Mesothelial cell of epicardium (in vitro differentiated cells): ENCODE results near the gene CAMKMT. TPM values are rescaled to one million over a fixed set of nuclear protein-coding genes. Genes with fewer than 3 reads are reported as not detected.

Source experiments
- DNase-seq, 2 experiments: peaks; one replicate each; pipeline ENCODE4 v3.0.0; 2021; ENCODE audit warnings: low spot score in 2 of 2; ENCODE audit not compliant: unreplicated experiment in 2 of 2
- H3K27ac Mint-ChIP-seq: 2 replicates; pipeline ENCODE4 v1.8.0; 2021; ENCODE audit warnings: mixed read lengths
- H3K27me3 Mint-ChIP-seq: 2 replicates; pipeline ENCODE4 v1.8.0; 2021; ENCODE audit warnings: low read depth, mixed read lengths
- H3K36me3 Mint-ChIP-seq: 2 replicates; pipeline ENCODE4 v1.8.0; 2021; ENCODE audit warnings: mixed read lengths
- H3K4me1 Mint-ChIP-seq: 2 replicates; pipeline ENCODE4 v1.8.0; 2021; ENCODE audit warnings: mixed read lengths
- H3K4me3 Mint-ChIP-seq: 2 replicates; pipeline ENCODE4 v1.8.0; 2021; ENCODE audit warnings: mild to moderate bottlenecking, moderate library complexity, mixed read lengths
- H3K9me3 Mint-ChIP-seq: 2 replicates; pipeline ENCODE4 v1.8.0; 2021; ENCODE audit warnings: mixed read lengths
- total RNA-seq: library from RNA; stranded (reverse); gene quantifications from 3 replicates; pipeline ENCODE4 v1.2.1, GENCODE V29; 2021
- TF ChIP-seq, protein P1 (sequence below): fragments of 200-600 bp; sonication (generic); IDR thresholded peaks from one replicate; pipeline ENCODE4 v1.5.0; 2021; ENCODE audit warnings: antibody characterized with exemption; ENCODE audit not compliant: unreplicated experiment

Gene CAMKMT
- total RNA-seq, 1 donor from 2014 or later, result 8.3 TPM

DNA sequence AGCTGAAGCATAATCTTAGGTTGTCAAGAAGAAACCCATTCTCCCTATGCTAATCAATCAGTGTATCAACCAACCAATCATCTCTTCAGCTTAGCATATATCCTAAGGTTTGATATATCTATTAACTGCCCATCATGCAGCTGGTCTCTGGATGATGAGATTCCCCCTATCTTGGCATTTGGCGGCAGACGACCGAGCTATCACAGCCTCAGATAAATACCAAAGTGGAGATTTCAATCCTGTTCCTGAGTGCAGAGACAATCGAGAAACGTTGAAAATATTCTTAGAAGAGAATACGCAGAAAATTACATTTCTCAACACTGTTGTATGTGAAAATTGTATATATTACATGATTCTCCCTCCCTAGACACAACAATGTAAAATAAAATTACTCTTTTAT, 320.7 kb downstream of the CAMKMT start:
- no peak overlapping the region for H3K4me3 Mint-ChIP-seq
- no peak for DNase-seq
- peaks cover 29% of the 10 kb centered on the region for H3K4me1 Mint-ChIP-seq
- TF ChIP-seq, protein P1, sequence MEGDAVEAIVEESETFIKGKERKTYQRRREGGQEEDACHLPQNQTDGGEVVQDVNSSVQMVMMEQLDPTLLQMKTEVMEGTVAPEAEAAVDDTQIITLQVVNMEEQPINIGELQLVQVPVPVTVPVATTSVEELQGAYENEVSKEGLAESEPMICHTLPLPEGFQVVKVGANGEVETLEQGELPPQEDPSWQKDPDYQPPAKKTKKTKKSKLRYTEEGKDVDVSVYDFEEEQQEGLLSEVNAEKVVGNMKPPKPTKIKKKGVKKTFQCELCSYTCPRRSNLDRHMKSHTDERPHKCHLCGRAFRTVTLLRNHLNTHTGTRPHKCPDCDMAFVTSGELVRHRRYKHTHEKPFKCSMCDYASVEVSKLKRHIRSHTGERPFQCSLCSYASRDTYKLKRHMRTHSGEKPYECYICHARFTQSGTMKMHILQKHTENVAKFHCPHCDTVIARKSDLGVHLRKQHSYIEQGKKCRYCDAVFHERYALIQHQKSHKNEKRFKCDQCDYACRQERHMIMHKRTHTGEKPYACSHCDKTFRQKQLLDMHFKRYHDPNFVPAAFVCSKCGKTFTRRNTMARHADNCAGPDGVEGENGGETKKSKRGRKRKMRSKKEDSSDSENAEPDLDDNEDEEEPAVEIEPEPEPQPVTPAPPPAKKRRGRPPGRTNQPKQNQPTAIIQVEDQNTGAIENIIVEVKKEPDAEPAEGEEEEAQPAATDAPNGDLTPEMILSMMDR, result no peak
- H3K27me3 Mint-ChIP-seq, result peaks cover 15% of the 10 kb centered on the region
- no peak overlapping the region for H3K27ac Mint-ChIP-seq
- H3K9me3 Mint-ChIP-seq, result no peaks in the 10 kb centered on the region
- H3K36me3 Mint-ChIP-seq, result no peaks in the 10 kb centered on the region

- H3K4me3 Mint-ChIP-seq, result no peak overlapping the region
- no peak overlapping the region for H3K27ac Mint-ChIP-seq
- peaks cover 5% of the 10 kb centered on the region for H3K27me3 Mint-ChIP-seq
- H3K9me3 Mint-ChIP-seq, result no peaks in the 10 kb centered on the region
- TF ChIP-seq, protein P1, result no peak
- H3K36me3 Mint-ChIP-seq, result no peaks in the 10 kb centered on the region
- no peak for DNase-seq
- peaks cover 29% of the 10 kb centered on the region for H3K4me1 Mint-ChIP-seq
Measured at GRCh38 chr2:44684559-44684958, 322.8 kb downstream of the CAMKMT start.

DNA sequence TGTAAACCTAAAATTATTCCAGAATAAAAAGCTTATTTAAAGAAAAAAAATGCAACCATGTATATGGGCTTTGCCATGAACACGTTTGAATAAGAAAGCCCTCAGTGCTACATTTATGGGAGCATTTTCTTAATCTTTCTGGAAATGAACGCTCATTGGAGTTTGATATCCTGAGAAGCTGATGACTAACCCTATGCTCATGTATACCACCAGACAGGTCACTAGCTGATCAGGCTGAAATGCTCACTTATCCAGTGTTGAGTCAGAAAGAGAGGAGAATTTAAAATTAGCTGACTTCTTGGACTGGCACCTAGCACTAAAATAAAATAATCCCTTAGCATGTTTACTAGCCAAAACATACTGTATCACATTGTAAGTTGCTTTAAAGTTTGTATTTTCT, 324.8 kb downstream of the CAMKMT start:
- DNase-seq, result no peak
- no peak overlapping the region for H3K4me3 Mint-ChIP-seq
- TF ChIP-seq, protein P1, result no peak
- no peaks in the 10 kb centered on the region for H3K36me3 Mint-ChIP-seq
- no peaks in the 10 kb centered on the region for H3K27me3 Mint-ChIP-seq
- peaks cover 15% of the 10 kb centered on the region for H3K4me1 Mint-ChIP-seq
- H3K27ac Mint-ChIP-seq, result no peak overlapping the region
- H3K9me3 Mint-ChIP-seq, result no peaks in the 10 kb centered on the region

- Mint-ChIP-seq H3K27ac (no peak overlapping the region), H3K36me3 (no peaks in the 10 kb centered on the region), H3K9me3 (no peaks in the 10 kb centered on the region), H3K4me1 (peaks cover 2% of the 10 kb centered on the region), H3K4me3 (no peak overlapping the region), H3K27me3 (no peaks in the 10 kb centered on the region)
- no peak for DNase-seq
- TF ChIP-seq, protein P1, result no peak
Measured at GRCh38 chr2:44687686-44688455, 326.1 kb downstream of the CAMKMT start.

GRCh38 chr2:44688456-44689124, 326.8 kb downstream of the CAMKMT start:
- H3K27me3 Mint-ChIP-seq, result no peaks in the 10 kb centered on the region
- H3K4me3 Mint-ChIP-seq, result no peak overlapping the region
- no peaks in the 10 kb centered on the region for H3K9me3 Mint-ChIP-seq
- DNase-seq, result no peak
- TF ChIP-seq, protein P1, result no peak
- no peaks in the 10 kb centered on the region for H3K4me1 Mint-ChIP-seq
- H3K27ac Mint-ChIP-seq, result no peak overlapping the region
- no peaks in the 10 kb centered on the region for H3K36me3 Mint-ChIP-seq
